IMR-90 (cell line): Measurements from ENCODE around the gene PARL. TPM values are rescaled to one million over a fixed set of nuclear protein-coding genes. Genes with fewer than 3 reads are reported as not detected.

Experiments
- ATAC-seq: fragments of 200-7000 bp; cut with Tn5 transposase; 2 replicates; pipeline ENCODE4 v1.9.1; 2020; ENCODE audit warnings: low read depth, mild to moderate bottlenecking, moderate library complexity
- BruUV-seq: library from RNA; stranded (reverse); fragments of 400-500 nt; replicated peaks from 2 replicates; lab custom pipeline; 2021; lab: Mats Ljungman, UMichigan
- CTCF ChIA-PET: fragments of 300-600 bp; formaldehyde crosslinking; extraction: SDS; loops from one replicate; lab custom pipeline; 2021; ENCODE audit warnings: antibody characterized with exemption; lab: Yijun Ruan, JAX
- POLR2A ChIA-PET: fragments of 300-600 bp; sonication (Branson Sonifier 250); formaldehyde crosslinking; loops from one replicate; lab custom pipeline; 2022; ENCODE audit warnings: antibody characterized with exemption; ENCODE audit not compliant: unreplicated experiment; lab: Charles Lee
- DNase-seq: peaks from one replicate; pipeline ENCODE4 v3.0.0; 2013
- H2AFZ ChIP-seq: replicated peaks from 2 replicates; pipeline ENCODE3; 2013; ENCODE audit warnings: low read length, mild to moderate bottlenecking; ENCODE audit not compliant: poor library complexity
- H2AK5ac ChIP-seq: 2 replicates; pipeline ENCODE4 v1.6.1; 2013; ENCODE audit warnings: low read depth, low read length, inconsistent platforms
- H2AK9ac ChIP-seq: replicated peaks from 2 replicates; pipeline ENCODE3; 2013; ENCODE audit warnings: mild to moderate bottlenecking, low read depth, low read length, moderate library complexity; ENCODE audit not compliant: poor library complexity
- H2BK120ac ChIP-seq: 2 replicates; pipeline ENCODE4 v1.6.1; 2013; ENCODE audit warnings: low read depth, low read length, inconsistent platforms
- H2BK15ac ChIP-seq: 3 replicates; pipeline ENCODE4 v1.6.1; 2013; ENCODE audit warnings: low read depth, low read length, inconsistent platforms
- H2BK20ac ChIP-seq: 2 replicates; pipeline ENCODE4 v1.6.1; 2013; ENCODE audit warnings: low read depth, mild to moderate bottlenecking, inconsistent platforms, low read length, moderate library complexity
- H2BK5ac ChIP-seq: 2 replicates; pipeline ENCODE4 v1.6.1; 2013; ENCODE audit warnings: mild to moderate bottlenecking, low read depth, low read length, inconsistent platforms; ENCODE audit not compliant: poor library complexity, severe bottlenecking
- H3K14ac ChIP-seq: replicated peaks from 2 replicates; pipeline ENCODE4 v1.6.1; 2013; ENCODE audit warnings: low read depth, low read length, inconsistent platforms
- H3K18ac ChIP-seq: 2 replicates; pipeline ENCODE4 v1.6.1; 2013; ENCODE audit warnings: low read depth, low read length, control low read depth
- H3K23ac ChIP-seq: 2 replicates; pipeline ENCODE4 v1.6.1; 2013; ENCODE audit warnings: low read depth, low read length, inconsistent platforms
- H3K27ac ChIP-seq: 2 replicates; pipeline ENCODE4 v1.5.1; 2013; ENCODE audit warnings: mild to moderate bottlenecking, control low read depth, low read length; ENCODE audit not compliant: insufficient read depth
- H3K27me3 ChIP-seq: 2 replicates; pipeline ENCODE4 v1.6.1; 2013; ENCODE audit warnings: low read length; ENCODE audit not compliant: control insufficient read depth, insufficient read depth
- H3K36me3 ChIP-seq: 2 replicates; pipeline ENCODE4 v1.6.1; 2013; ENCODE audit warnings: low read length, mixed read lengths; ENCODE audit not compliant: control insufficient read depth, insufficient read depth
- H3K4ac ChIP-seq: 2 replicates; pipeline ENCODE4 v1.6.1; 2013; ENCODE audit warnings: low read depth, low read length, inconsistent platforms
- H3K4me1 ChIP-seq: 2 replicates; pipeline ENCODE4 v1.6.1; 2013; ENCODE audit warnings: low read length, mixed read lengths; ENCODE audit not compliant: control insufficient read depth, insufficient read depth
- H3K4me2 ChIP-seq: 2 replicates; pipeline ENCODE4 v1.6.1; 2013; ENCODE audit warnings: low read depth, mild to moderate bottlenecking, control low read depth, low read length, moderate library complexity
- H3K4me3 ChIP-seq: 2 replicates; pipeline ENCODE4 v1.5.1; 2013; ENCODE audit warnings: low read depth, mild to moderate bottlenecking, control low read depth, low read length, moderate library complexity; ENCODE audit not compliant: insufficient read depth
- H3K56ac ChIP-seq: 2 replicates; pipeline ENCODE4 v1.6.1; 2013; ENCODE audit warnings: low read length, inconsistent platforms; ENCODE audit not compliant: insufficient read depth; ENCODE audit errors: extremely low read depth
- H3K79me1 ChIP-seq, 2 experiments: 2 replicates each; pipeline ENCODE4 v1.6.1; 2013; ENCODE audit warnings: low read length in 2 of 2, inconsistent platforms in 1 of 2, low read depth in 1 of 2
- H3K9ac ChIP-seq: 2 replicates; pipeline ENCODE4 v1.6.1; 2013; ENCODE audit warnings: low read depth, low read length, control low read depth
- H3K9me1 ChIP-seq: 2 replicates; pipeline ENCODE4 v1.6.1; 2013; ENCODE audit warnings: low read length, inconsistent platforms; ENCODE audit not compliant: insufficient read depth
- H3K9me3 ChIP-seq: 2 replicates; pipeline ENCODE4 v1.6.1; 2013; ENCODE audit warnings: low read length; ENCODE audit not compliant: control insufficient read depth, insufficient read depth
- H4K20me1 ChIP-seq: 2 replicates; pipeline ENCODE4 v1.6.1; 2013; ENCODE audit warnings: low read length, inconsistent platforms; ENCODE audit not compliant: insufficient read depth
- H4K5ac ChIP-seq: 2 replicates; pipeline ENCODE4 v1.6.1; 2013; ENCODE audit warnings: mild to moderate bottlenecking, low read depth, low read length, control low read depth
- H4K8ac ChIP-seq, 2 experiments: 2 replicates each; pipeline ENCODE4 v1.6.1; 2013; ENCODE audit warnings: low read depth in 2 of 2, low read length in 2 of 2, control low read depth in 1 of 2, inconsistent platforms in 1 of 2
- H4K91ac ChIP-seq: 2 replicates; pipeline ENCODE4 v1.6.1; 2013; ENCODE audit warnings: low read depth, low read length, inconsistent platforms; ENCODE audit not compliant: insufficient read depth
- BHLHE40 ChIP-seq: fragments of 150-350 bp; IDR thresholded peaks from 2 replicates; pipeline ENCODE4 v1.6.1; 2016; ENCODE audit warnings: mild to moderate bottlenecking, low read depth, low read length
- CEBPB ChIP-seq: IDR thresholded peaks from 2 replicates; pipeline ENCODE4 v1.6.1; 2012; ENCODE audit warnings: low read depth, low read length, improper control_type of control experiment
- CHD1 ChIP-seq: IDR thresholded peaks from 2 replicates; pipeline ENCODE4 v1.6.1; 2012; ENCODE audit warnings: low read depth, low read length, improper control_type of control experiment
- CTCF ChIP-seq: conservative IDR thresholded peaks from 2 replicates; pipeline ENCODE4 v1.5.1; 2012; ENCODE audit warnings: mild to moderate bottlenecking, low read depth, low read length, improper control_type of control experiment
- FOS ChIP-seq: fragments of 150-350 bp; IDR thresholded peaks from 2 replicates; pipeline ENCODE4 v1.6.1; 2016; ENCODE audit warnings: low read depth, low read length
- MAFK ChIP-seq: IDR thresholded peaks from 2 replicates; pipeline ENCODE4 v1.6.1; 2012; ENCODE audit warnings: low read depth, low read length, improper control_type of control experiment
- MAZ ChIP-seq: IDR thresholded peaks from 2 replicates; pipeline ENCODE4 v1.6.1; 2012; ENCODE audit warnings: low read depth, mild to moderate bottlenecking, low read length, improper control_type of control experiment, moderate library complexity, borderline replicate concordance
- MXI1 ChIP-seq: IDR thresholded peaks from 2 replicates; pipeline ENCODE4 v1.6.1; 2012; ENCODE audit warnings: low read depth, mild to moderate bottlenecking, low read length, moderate library complexity, borderline replicate concordance
- POLR2A ChIP-seq: IDR thresholded peaks from 2 replicates; pipeline ENCODE4 v1.6.1; 2012; ENCODE audit warnings: mild to moderate bottlenecking, low read depth, low read length
- RAD21 ChIP-seq: IDR thresholded peaks from 2 replicates; pipeline ENCODE4 v1.6.1; 2012; ENCODE audit warnings: low read length, improper control_type of control experiment
- RCOR1 ChIP-seq: IDR thresholded peaks from 2 replicates; pipeline ENCODE4 v1.6.1; 2012; ENCODE audit warnings: mild to moderate bottlenecking, low read length, improper control_type of control experiment; ENCODE audit not compliant: insufficient replicate concordance
- RFX5 ChIP-seq: IDR thresholded peaks from 2 replicates; pipeline ENCODE4 v1.8.0; 2012; ENCODE audit warnings: low read depth, mild to moderate bottlenecking, low read length, moderate library complexity
- USF2 ChIP-seq: fragments of 150-350 bp; IDR thresholded peaks from 2 replicates; pipeline ENCODE4 v1.6.1; 2017; ENCODE audit warnings: mild to moderate bottlenecking, antibody characterized with exemption, low read length, low read depth
- WGBS, 2 experiments: methylation state at CpG; one replicate each; pipeline versions ENCODE4 v1.1.5 to v1.1.7; 2013; ENCODE audit warnings: missing lambda C conversion rate in 2 of 2; ENCODE audit not compliant: insufficient read length in 1 of 2; ENCODE audit errors: extremely low coverage in 2 of 2; 5-methylcytosine and 5-hydroxymethylcytosine counted together
- dilution Hi-C: fragments of 300-500 bp; cut with HindIII; formaldehyde crosslinking; loops from one replicate; pipeline ENCODE4 v1.14.3; 2018; ENCODE audit warnings: low sequenced_read_pairs; ENCODE audit not compliant: unreplicated experiment
- in situ Hi-C: fragments of 300-500 bp; cut with MboI; formaldehyde crosslinking; loops from 3 replicates; pipeline ENCODE4 v1.14.3; 2019; ENCODE audit warnings: low sequenced_read_pairs, inconsistent platforms, mixed read lengths
- intact Hi-C: fragments of 100-400 bp; cut with micrococcal nuclease; formaldehyde crosslinking; loops from 2 replicates; pipeline ENCODE4 v1.10.0; 2022
- polyA plus RNA-seq, 3 experiments: library from polyadenylated mRNA; depleted of rRNA; stranded (reverse); fragments of >200 nt; gene quantifications; 2 replicates each; pipeline ENCODE4 v1.2.3, GENCODE V29; 2012; ENCODE audit warnings: low replicate concordance in 1 of 3
- total RNA-seq: library from RNA; depleted of rRNA; stranded (reverse); fragments of >200 nt; gene quantifications from 2 replicates; pipeline ENCODE4 v1.2.3, GENCODE V29; 2012
- TF ChIP-seq, protein P1 (sequence below): fragments of 150-350 bp; IDR thresholded peaks from 2 replicates; pipeline ENCODE4 v1.6.1; 2016; ENCODE audit warnings: low read depth, mild to moderate bottlenecking, low read length, moderate library complexity, borderline replicate concordance

PARL gene
- total and polyA plus RNA-seq, 2 of the 4 experiments (the other 2 are of a cell fraction), result 35.5 to 42.6 TPM

- no CpG with 5 or more reads among the region's 3 CpGs for WGBS, 2 experiments
- Histone ChIP-seq H3K9me3 (no peaks in the 10 kb centered on the region), H3K14ac (no peak overlapping the region)
These were observed 42.4 kb upstream of the PARL start for GRCh38 chr3:183927059-183927458.

More at GRCh38 chr3:183927059-183927458, 42.4 kb upstream of the PARL start:
- Histone ChIP-seq H2AK9ac (no peak overlapping the region), H2BK120ac (no peak overlapping the region), H3K9ac (no peak overlapping the region), H3K4me3 (no peak overlapping the region), H2AK5ac (no peak overlapping the region), H4K91ac (no peak overlapping the region), H3K36me3 (peaks cover 29% of the 10 kb centered on the region), H3K56ac (no peak overlapping the region), H2BK20ac (no peak overlapping the region), H2AFZ (no peak overlapping the region), H2BK5ac (no peak overlapping the region), H3K18ac (no peak overlapping the region), H3K27ac (no peak overlapping the region), H3K23ac (no peak overlapping the region), H3K9me1 (0 out of 2 replicates have a peak, but pooled peaks cover 3% of the 10 kb centered on the region), H4K20me1 (no peaks in the 10 kb centered on the region; the same call in 1 of the 2 replicates), H3K4me2 (no peak overlapping the region), H2BK15ac (no peak overlapping the region), H4K5ac (no peak overlapping the region), H3K4ac (no peak overlapping the region), H3K79me1 (no peaks in the 10 kb centered on the region; a peak in 1 of 4 replicates), H3K4me1 (peaks cover 7% of the 10 kb centered on the region), H3K27me3 (no peaks in the 10 kb centered on the region), H4K8ac (no peak overlapping the region)
- ChIA-PET POLR2A (no interaction called here), CTCF (no interaction called here)
- intact Hi-C loops, result no loop called here
- in situ Hi-C loops, result no loop called here
- no TSS peak for BruUV-seq
- dilution Hi-C loops, result no loop called here
- no peak for TF ChIP-seq USF2
- TF ChIP-seq, protein P1, sequence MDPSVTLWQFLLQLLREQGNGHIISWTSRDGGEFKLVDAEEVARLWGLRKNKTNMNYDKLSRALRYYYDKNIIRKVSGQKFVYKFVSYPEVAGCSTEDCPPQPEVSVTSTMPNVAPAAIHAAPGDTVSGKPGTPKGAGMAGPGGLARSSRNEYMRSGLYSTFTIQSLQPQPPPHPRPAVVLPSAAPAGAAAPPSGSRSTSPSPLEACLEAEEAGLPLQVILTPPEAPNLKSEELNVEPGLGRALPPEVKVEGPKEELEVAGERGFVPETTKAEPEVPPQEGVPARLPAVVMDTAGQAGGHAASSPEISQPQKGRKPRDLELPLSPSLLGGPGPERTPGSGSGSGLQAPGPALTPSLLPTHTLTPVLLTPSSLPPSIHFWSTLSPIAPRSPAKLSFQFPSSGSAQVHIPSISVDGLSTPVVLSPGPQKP, result no peak
- TF ChIP-seq FOS, result no peak
- no peak for TF ChIP-seq POLR2A
- TF ChIP-seq CHD1, result no peak
- TF ChIP-seq MXI1, result no peak
- TF ChIP-seq CTCF, result no peak
- no peak for TF ChIP-seq MAFK
- TF ChIP-seq CEBPB, result no peak
- no peak for TF ChIP-seq RAD21
- no peak for TF ChIP-seq MAZ
- TF ChIP-seq RCOR1, result no peak
- TF ChIP-seq RFX5, result no peak
- no peak for TF ChIP-seq BHLHE40
- DNase-seq, result no peak
- ATAC-seq, result no peak
